DND-41 (cell line): ENCODE measurements around the gene CEACAM21.

ENCODE experiments used
- CTCF ChIP-seq: IDR thresholded peaks from 2 replicates; pipeline ENCODE4 v1.5.1; 2012; ENCODE audit warnings: borderline replicate concordance, low read length, moderate library complexity, mild to moderate bottlenecking; ENCODE audit not compliant: poor library complexity, severe bottlenecking; ENCODE audit errors: extremely low read depth
- EZH2 ChIP-seq: IDR thresholded peaks from 3 replicates; pipeline ENCODE4 v1.6.1; 2012; ENCODE audit warnings: borderline replicate concordance, low read depth, mild to moderate bottlenecking, moderate library complexity, low read length, inconsistent platforms; ENCODE audit not compliant: severe bottlenecking

- no peak for TF ChIP-seq CTCF
- TF ChIP-seq EZH2, result no peak
Measured at GRCh38 chr19:41601771-41602170, 25.8 kb downstream of the CEACAM21 start.
